HG03060 (cell line): ENCODE results near the gene PALMD.

Source experiments
- ATAC-seq: cut with Tn5 transposase; IDR thresholded peaks from one replicate; pipeline ENCODE4 v1.9.1; 2021; ENCODE audit warnings: low read depth, moderate number of reproducible peaks; ENCODE audit not compliant: unreplicated experiment

Gene PALMD

DNA sequence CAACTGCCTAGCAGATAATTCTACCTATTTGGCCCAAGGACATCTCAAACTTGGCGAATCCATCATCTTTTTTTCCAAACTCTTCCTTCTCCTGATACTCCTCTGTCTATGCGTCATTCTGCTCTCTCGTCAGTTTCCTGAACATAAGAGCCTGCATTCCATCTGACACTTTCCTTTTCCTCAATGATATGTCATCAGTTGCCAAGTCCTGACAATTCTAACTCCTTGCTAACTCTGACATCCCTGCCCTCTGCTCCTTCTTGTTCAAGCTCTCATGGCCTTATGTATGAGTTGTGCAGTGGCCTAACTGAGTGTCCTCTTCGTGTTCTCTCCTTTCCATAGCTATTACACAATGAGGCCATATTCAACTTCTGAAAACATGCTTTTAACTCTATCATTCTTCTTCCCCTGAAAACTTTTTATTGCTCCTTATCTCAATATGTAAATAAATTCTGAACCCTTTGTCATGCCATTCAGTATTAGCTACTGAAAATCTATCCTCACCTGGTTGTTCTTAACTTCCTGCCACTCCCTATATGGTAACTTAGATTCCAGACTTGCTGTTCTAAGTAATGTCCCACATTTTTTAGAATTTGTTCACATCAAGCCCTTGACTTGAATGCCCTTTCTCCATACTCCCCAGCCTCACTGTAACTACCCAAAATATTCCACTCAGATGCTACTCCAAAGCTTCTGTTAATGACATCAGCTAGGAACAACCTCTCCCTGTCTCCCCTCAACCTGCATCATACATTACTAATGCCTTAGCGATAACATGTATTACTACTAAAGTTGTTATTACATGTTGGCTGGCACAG, 11.5 kb downstream of the PALMD start:
- no peak for ATAC-seq

GRCh38 chr1:99658031-99658290, 12.0 kb downstream of the PALMD start:
- ATAC-seq = no peak

DNA sequence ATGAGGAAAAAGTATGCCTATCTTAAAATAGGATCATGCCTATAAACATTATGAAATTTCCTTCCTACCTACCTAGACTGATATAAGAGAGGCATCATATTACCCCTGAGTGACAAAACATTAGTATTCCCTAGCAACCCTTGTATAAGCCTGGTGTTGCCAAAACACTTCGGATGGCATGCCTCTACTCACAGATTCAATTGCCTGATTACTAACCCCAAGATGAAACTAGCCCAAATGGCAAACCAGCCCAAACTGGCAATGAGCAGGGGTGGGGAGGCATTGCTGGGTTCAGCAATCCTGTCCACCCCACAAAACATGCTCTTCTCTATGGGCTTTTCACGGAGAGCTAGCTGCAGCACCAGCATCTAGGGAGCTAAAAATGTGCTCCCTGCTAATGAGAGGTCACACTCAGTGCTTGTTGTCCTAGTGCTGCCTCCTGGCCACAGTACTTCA, 13.9 kb downstream of the PALMD start:
- no peak for ATAC-seq

DNA sequence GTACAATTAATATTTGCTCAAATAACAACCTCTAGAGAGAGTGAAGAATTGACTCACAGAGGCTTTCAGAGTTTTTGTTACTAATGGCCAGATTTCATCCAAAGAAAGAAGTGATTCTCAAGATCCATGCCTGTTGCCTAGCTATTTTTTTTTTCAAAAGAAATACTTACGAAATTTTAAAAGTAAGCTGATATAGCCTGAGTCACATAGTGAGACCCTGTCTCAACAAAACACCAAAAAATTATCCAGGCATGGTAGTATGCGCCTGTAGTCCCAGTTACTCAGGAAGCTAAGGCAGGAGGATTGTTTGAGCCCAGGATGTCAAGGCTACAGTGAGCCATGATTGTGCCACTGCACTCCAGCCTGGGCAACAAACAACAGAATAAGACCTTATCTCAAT, 14.6 kb downstream of the PALMD start:
- ATAC-seq = no peak

DNA sequence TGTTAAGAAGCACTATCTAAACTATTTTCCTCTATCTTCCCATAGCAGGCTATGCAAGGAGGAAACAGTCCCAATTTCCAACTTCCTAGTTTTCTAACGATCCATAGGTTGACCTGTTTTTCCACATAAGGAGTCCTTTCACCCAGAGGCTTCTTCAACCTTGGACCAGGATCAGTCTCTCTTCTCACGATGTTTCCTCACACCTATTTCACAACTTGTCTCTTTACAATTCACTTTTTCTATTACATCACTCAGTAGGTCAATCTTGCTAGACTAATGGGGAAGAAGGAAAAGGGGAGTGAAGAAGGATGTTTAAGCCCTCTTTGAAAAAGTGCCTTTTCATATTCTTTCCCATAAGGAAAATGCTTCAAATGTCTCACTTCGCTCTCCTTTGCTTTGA, 15.9 kb downstream of the PALMD start:
- no peak for ATAC-seq

DNA sequence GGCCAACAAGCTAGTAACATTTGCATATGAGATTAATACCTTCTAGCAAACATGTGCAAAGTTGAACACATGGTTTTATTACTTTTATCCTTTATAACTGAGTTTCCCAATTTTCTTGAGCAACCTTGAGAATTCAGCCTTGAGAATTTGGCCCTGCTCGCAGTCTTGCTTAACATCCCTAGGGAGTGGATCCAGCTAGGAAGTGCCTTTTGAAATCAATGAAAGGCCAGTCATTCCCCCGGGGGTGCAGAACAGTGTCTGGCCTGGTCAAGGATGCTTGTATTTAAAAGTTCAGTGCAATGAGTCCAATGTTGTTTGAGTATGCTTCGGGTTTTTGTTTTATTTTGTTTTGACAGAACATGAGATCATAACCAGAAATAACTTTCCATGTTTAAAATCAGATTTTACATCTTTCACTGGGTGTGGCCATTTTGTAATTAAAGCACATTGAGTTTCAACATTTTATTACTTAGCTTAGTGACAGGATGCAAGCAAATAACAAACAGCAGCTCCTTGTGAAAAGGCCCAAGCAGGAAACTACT, 16.7 kb downstream of the PALMD start:
- ATAC-seq = no peak

- ATAC-seq = no peak
Measured at GRCh38 chr1:99663501-99663900, 17.6 kb downstream of the PALMD start.

- ATAC-seq = no peak
Measured at GRCh38 chr1:99665212-99665611, 19.3 kb downstream of the PALMD start.

DNA sequence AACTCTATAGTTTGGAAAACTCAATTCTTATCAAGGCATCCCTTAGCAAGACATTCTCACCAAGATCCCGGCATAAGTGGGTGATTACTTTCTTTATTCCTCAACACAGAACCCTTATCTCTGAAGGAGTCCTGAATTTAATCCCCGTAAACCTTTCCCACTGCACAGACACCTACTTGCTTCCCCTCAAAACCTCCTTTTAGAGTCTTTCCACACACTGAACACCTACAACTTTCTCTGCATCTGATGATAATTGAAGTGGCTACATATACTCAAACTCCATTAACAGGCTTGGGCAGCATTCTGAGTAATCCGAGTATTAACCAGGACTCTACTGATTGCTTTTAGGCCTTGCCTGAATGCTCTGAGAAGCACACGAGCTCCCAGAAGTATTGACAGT, 23.5 kb downstream of the PALMD start:
- ATAC-seq = no peak

DNA sequence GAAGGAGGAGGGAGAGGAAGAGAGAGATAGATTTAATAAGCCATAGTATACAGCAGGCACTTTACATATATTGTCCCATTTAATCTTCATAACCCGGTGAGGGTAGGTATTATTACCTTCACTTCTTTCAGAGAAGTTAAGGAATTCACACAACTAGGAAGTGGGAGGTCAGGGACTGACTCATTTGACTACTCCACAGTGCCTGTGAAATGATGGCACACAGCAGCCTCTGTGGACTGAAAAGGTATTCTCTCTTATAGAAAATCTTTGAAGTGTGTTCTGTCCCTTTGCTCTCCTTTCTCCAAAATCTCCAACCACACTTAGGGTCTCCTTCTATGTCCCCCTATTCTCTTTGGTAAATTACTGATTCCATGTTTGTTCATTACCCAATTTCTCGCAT, 23.9 kb downstream of the PALMD start:
- no peak for ATAC-seq

DNA sequence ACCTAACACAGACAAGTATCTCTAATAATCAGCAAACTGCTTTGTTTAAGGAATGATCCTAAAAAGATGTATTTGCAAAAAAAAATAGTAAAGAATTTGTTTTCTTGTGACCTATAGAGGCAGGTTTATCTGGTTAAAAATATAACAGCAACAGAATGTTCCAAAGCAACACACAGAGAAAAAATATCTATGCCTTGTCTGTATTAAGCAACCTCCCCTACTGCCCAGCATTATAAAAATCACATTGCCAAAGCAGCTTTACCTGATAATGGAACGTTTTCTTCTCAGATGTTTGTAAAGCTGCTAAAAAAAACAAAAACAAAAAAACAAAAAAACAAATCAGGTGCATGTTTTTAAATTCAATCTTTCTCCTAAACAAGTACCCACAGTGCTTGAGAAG, 24.7 kb downstream of the PALMD start:
- no peak for ATAC-seq

GRCh38 chr1:99672038-99672437, 26.1 kb downstream of the PALMD start:
- no peak for ATAC-seq

DNA sequence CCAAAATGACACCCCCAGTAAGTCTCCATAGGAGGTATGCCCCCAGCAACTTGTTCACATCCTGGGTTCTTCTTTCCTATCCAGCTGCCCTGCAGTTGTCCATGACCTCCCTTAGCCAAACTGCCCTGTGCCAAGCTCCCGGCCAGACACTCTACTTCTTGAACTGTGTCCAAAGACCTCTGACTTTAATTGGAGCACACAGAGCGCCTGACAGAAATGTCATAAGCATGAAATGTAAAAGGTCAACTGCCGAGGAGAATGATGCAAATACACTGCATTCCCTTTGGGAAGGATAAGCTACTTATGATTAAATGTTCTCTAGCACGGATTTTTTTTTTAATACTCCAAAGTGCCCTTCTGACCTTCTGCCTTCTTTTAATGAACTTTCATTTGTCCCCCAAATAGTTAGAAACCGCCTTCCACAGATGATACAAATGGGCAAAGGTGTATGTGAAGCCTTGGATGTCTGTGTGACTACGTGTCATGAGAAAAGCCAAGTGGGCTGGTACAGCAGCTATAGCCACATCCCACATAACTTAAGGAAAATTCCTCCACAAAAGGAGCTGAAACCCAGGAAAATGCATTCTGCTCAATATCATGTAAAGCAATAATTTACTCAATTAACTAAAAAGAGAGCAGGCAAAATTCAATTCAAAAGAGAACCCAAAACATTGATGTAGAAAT, 26.8 kb downstream of the PALMD start:
- ATAC-seq = no peak

DNA sequence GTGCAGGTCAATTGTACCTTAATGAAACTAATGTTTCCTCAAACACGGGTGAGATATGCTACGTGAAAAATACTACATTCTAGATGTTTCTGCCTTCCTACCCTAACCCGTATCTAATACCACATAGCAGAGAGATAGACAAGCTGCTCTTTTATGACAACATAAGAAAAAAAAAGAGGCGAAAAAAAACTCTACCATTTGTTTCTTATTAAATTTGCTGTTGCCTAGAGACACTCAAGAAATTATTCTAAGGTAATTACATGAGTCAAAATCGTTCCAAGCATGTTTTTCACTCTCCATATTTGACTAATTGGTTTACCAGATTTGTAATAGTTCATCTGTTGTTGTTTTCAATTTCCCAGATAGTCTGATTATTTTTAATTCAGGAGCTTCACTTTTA, 27.4 kb downstream of the PALMD start:
- no peak for ATAC-seq

DNA sequence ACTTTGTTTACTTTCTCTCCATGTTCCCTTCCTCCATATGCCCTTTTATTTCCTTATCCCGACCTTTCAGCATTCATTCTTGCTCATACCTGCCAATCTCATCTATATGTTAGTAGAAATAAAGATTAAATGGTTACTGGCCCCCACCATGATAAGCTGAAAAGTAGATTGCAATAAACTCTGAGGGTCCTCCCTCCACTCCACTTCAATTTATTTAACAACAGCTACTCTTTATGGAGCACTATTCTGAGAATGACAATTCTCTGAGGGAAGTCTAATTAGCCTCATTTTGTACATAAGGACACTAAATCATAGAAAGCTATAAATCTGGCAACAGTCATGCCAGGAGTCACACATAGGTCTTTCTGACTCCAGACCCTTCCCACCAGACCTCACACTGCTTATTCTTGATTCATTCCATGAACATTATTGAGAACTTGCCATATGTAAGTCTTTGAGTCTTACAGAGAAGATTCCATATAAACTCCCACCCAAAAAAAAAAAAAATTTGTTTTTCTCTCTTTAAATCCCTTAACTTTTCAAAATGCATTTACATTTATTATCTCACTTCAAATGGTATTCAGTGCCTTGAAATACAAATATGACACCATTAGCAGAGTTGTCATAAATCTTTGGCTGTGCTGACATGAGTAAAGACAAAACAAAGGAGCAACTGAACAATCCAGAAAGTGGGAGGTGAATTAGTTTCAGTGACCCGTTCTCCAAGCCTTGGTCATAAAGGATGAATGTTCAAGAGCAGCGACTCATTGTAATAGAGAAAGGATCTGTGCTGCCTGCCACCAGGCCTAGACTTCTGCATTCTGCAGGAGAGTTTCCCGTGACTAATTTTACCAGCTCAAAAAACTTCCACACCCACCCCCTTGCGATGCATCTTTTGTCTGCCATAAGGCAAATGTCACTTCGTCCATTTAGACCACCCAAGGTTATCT, 28.5 kb downstream of the PALMD start:
- no peak for ATAC-seq

DNA sequence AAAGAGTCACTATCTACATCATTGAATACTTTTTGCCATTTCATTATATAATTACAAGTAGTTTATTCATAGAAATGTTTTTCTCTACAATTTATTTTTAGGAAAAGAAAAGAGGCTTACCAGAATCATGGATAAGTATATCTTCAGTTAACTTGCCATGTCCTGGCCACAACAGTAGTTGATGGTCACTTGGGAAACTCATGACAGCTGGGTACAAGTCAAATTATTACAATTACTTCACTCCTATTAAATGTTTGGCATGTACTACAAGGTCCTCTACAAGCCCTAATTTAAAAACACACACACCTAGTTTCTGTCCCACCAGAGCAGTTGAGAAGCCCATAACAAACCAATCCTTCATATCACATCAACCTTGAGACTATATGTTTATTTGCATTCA, 29.4 kb downstream of the PALMD start:
- no peak for ATAC-seq

- no peak for ATAC-seq
Measured at GRCh38 chr1:99675994-99676393, 30.1 kb downstream of the PALMD start.

- no peak for ATAC-seq
Measured at GRCh38 chr1:99676876-99677275, 31.0 kb downstream of the PALMD start.

- no peak for ATAC-seq
Measured at GRCh38 chr1:99677416-99677815, 31.5 kb downstream of the PALMD start.

DNA sequence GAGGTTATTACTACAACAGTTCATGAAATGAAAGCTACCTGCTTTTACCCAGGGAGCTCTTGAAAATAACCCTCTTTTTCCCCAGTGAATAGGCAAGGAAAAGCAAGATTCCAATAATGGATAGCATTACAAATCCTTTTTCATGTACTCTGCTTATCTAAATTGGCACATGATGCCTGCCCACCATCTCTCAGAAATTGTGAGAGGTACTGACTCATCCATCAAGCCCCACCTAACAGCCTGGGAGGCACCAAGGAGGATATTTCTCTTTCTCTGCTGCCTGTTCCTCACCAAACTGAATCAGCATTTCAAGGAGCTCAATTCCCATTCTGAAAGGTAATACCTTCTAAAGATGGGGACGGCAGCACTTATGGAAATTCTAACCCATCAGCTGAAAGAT, 34.4 kb downstream of the PALMD start:
- ATAC-seq = no peak

GRCh38 chr1:99681583-99681982, 35.7 kb downstream of the PALMD start:
- ATAC-seq = no peak
